Stimulated activated CD8-positive, alpha-beta memory T cell treated with anti-CD3 and anti-CD28 coated beads, Interleukin-7, amount 100 ng/mL, for 1 hour (primary cell): ENCODE measurements around the gene GTPBP10.
"Not testable (repeated sequence)": the region's sequence is repeated elsewhere in the genome, so short reads cannot be mapped to it uniquely, and the experiment has no call there.

Experiments used
- DNase-seq, 2 donors: peaks; one replicate each; pipeline ENCODE4 v3.0.0-alpha.2; 2020; ENCODE audit warnings: low read depth in 2 of 2

Gene GTPBP10

DNA sequence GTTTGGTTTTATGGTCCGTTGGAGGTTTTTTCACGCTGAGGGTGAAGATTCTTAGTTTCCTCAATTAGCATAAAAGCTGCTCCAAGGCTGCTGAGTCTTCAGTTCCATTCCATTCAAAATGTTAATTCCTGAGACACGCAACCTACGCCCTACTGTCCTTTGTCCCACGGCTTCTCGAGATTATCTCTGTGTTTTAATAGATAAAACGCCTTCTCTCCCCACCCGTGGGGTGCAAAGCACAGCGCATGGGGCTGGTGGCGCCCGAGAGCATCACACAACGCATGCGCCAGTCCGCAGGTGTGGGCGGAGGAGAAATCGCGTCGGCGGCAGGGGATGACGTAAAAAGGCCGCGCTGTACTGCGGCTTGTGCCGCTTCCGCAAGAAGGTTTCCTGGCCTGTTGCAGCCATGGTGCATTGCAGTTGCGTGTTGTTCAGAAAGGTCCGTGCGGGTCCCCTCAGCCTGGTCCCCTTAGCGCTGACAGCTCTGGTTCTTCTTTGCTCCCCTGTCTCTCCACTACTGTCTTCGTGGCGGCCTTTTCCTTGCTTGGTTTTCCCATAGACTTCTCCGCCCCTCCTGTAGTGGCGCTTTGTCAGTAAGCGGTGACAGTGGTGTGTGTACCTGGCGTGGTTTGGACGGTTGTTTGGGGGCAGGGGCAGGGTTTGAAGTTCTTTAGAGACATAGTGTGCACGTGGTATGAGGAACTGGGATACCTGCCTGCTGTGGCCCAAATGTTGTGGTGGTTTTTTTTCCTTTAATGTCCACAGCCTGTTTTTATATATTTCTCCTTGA, at the start of gene GTPBP10:
Gene GTPBP10, plus strand, starts transcription at position 381 of the 790 bp plus-strand sequence. Its CDS starts 26 bp downstream, at position 407.
- DNase-seq, result peak; percentile 89

DNA sequence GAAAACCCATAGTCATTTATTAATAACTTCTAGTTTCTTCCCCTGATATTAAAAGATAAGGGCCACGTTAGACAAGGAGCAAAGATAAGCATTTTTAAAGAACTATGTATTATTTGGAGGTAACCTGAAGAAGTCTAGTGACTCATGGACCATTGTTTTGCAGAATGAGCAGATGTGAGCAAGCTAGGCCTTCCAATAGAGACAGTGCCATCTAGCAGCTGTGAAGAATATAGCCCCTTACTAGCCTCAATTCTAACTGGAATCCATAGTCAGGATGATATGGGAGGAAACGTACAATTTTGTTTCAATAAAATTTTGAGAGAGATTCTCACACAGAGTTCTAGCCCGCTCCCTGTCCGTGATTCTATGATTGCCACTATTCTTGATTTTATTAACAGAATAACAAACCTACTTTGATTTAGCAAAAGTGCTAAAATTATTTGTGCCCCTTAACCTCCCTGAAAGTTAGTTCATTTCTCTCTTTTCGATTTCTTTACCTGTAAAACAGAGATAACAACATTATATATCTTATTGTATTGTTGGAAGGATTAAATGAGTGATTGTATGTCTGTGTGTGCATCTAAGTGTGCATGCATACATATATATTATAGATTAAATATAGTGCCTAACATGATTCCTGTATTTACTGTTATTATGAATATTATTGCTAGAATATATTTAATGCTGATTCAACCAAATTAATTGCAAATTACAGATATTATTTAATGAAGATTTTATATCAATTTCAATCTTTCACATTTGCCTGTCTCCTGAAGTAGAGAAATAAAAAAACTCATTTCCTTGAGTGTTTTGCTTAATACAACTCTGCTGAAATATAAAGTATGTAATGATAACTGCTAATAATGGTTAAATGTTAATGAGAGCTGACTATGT, 48.1 kb upstream of the GTPBP10 start:
- DNase-seq, result no peak

- no peak for DNase-seq
Observed at GRCh38 chr7:90303241-90303640, 43.3 kb upstream of the GTPBP10 start.

- DNase-seq, result no peak
Observed at GRCh38 chr7:90309872-90310271, 36.6 kb upstream of the GTPBP10 start.

GRCh38 chr7:90311175-90311574, 35.3 kb upstream of the GTPBP10 start:
- DNase-seq, result no peak

DNA sequence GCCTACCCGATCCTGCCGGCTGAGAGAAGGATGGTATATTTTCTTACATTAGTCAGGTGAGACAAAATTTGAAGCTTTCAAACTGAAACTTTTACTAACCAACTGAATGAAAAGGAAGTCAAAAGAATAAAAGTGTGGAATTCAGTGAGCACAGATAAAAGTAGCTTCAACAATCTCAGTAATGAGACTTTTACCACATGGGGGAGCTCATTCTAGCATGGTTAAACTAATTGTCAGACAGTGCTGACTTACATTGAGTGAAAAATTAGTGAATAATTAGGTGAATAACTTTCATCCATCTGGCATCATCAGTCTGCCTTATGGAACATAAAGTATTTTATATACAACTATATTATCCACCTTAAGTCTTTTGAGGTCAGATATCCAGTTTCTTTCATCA, 33.8 kb upstream of the GTPBP10 start:
- no peak for DNase-seq

DNA sequence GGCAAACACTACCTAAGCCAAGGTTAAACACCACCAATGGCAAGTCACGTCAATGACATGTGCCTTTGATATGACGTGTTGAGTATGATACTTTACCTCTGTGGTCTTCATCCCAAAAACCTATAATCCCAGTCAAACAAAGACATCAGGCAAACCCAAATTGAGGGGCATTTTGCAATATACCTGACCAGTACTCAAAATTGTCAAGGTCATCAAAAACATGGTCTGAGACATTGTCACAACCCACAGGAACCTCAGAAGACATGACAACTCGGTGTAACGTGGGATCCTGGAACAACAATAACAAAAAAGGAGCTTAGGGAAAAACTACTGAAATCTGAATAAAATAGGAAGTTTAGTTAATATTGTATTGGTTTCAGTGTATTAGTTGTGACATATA, 32.6 kb upstream of the GTPBP10 start:
- no peak for DNase-seq

DNA sequence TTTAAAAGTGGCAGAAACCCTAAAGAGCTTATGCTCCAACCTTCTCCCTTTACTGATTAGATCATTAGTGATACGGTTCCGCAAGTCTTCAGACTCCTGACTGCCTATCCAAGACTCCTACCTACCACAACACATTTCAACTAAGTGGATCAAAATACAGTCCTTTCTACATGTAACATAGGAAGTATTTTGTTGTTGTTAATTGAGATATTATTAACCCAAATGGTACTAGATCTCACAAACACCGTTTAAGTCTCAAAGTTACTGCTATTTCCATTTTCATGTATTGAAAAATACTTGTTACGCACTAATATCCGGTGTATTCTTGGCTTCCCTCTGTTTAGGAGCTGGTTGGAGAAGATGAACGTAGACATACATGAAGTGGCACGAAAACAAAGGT, 26.5 kb upstream of the GTPBP10 start:
- DNase-seq, result no peak

DNA sequence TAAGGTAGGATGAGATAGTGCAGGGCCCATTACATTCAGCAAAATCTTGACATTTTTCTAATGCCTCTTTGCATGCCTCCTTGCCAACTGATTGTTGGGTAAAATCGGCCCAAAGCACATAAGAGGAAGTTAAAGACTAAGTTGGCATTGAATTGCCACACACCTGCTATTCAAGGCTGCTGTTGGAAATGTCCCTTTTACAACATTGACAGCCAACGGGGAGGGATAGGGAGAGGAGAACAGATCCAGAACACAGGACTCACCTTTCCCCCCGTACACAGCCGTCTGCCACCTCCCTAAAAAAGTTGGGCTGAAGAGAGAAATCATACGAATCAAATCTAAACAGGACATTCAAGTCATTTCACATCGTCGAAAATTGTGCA, 26.1 kb upstream of the GTPBP10 start:
- no peak for DNase-seq

- no peak for DNase-seq
Observed at GRCh38 chr7:90320801-90321494, 25.6 kb upstream of the GTPBP10 start, which contains the start of gene FAM237B. TSS of gene FAM237B (minus strand) at chr7:90321304. CDS start at chr7:90319748, 1,556 bp downstream.

DNA sequence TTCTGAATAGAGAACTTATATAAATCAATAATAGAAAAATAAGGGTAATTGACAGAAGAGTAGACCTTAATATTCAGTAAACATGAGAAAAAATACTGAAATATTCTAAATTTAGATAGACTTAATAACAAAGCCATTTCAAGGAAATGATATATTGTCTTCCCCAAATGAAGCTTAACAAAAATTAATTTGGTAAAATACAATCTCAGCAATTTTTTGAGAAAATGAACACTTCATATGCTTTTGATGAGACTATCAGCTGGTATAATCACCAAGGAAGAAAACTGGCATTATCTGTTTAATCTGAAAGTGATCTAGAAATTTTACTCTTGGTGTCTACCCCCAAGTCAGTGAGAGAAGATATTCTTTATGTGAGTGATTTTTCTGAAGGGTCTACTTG, 23.7 kb upstream of the GTPBP10 start:
- DNase-seq, result no peak

- no peak for DNase-seq
Observed at GRCh38 chr7:90326500-90326899, 20.0 kb upstream of the GTPBP10 start.

- no peak for DNase-seq
Observed at GRCh38 chr7:90334193-90334843, 12.2 kb upstream of the GTPBP10 start.

DNA sequence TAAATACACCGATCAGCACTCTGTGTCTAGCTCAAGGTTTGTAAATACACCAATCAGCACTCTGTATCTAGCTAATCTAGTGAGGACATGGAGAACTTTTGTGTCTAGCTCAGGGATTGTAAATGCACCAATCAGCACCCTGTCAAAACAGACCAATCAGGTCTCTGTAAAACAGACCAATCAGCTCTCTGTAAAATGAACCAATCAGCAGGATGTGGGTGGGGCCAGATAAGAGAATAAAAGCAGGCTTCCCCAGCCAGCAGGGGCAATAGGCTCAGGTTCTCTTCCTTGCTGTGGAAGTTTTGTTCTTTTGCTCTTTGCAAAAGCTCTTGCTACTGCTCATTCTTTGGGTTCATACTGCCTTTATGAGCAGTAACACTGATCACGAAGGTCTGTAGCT, 11.6 kb upstream of the GTPBP10 start:
- DNase-seq, result not testable (repeated sequence)

GRCh38 chr7:90337106-90337505, 9.4 kb upstream of the GTPBP10 start:
- no peak for DNase-seq

GRCh38 chr7:90345016-90345415, 1.5 kb upstream of the GTPBP10 start:
- DNase-seq, result no peak

GRCh38 chr7:90345595-90346335, 751 bp upstream of the GTPBP10 start:
- DNase-seq, result no peak

- no peak for DNase-seq
Observed at GRCh38 chr7:90347759-90348158, 1.2 kb downstream of the GTPBP10 start.

GRCh38 chr7:90349305-90349704, 2.8 kb downstream of the GTPBP10 start:
- DNase-seq, result no peak

GRCh38 chr7:90350032-90350431, 3.5 kb downstream of the GTPBP10 start:
- not testable (repeated sequence) for DNase-seq

- no peak for DNase-seq
Observed at GRCh38 chr7:90351987-90352386, 5.5 kb downstream of the GTPBP10 start.
